ENCODE results near the gene GDA.
"Not testable (repeated sequence)": the region's sequence is repeated elsewhere in the genome, so short reads cannot be mapped to it uniquely, and the experiment has no call there.

The GDA gene

GRCh38 chr9:72289401-72289800, 140.2 kb downstream of the GDA start:
- no peak for DNase-seq

DNA sequence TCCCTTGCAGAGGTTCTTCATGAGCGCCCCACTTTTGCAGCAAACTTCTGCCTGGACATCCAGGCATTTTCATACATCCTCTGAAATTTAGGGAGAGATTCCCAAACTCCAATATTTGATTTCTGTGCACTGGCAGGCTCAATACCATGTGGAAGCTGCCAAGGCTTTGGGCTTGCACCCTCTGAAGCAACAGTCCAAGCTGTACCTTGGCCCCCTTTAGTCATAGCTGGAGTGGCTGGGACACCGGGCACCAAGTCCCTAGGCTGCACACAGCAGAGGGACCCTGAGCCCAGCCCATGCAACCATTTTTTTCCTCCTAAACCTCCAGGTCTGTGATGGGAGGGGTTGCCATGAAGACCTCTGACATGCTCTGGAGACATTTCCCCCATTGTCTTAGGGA, 141.1 kb downstream of the GDA start:
- no peak for DNase-seq

GRCh38 chr9:72291576-72291975, 142.3 kb downstream of the GDA start:
- DNase-seq = not testable (repeated sequence)

- DNase-seq = peak; percentile 44
These were observed 143.0 kb downstream of the GDA start for GRCh38 chr9:72292256-72292682.

- no peak for DNase-seq
These were observed 143.8 kb downstream of the GDA start for GRCh38 chr9:72292874-72293607.

DNA sequence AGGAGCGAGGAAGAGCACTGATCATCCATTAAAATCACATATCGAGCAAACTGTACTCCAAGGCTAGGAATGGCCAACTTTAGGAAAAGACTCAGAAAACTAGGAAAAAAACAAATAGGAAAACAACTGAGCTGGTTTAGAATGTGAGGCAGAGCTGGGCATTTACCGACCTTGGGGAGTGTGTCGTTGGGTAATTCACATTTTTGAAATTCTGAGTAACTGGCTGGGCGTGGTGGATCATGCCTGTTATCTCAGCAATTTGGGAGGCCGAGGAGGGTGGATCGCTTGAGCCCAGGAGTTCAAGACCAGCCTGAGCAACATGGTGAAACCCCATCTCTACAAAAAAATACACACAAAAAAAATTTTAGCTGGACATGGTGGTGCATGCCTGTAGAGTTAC, 145.7 kb downstream of the GDA start:
- DNase-seq = no peak

DNA sequence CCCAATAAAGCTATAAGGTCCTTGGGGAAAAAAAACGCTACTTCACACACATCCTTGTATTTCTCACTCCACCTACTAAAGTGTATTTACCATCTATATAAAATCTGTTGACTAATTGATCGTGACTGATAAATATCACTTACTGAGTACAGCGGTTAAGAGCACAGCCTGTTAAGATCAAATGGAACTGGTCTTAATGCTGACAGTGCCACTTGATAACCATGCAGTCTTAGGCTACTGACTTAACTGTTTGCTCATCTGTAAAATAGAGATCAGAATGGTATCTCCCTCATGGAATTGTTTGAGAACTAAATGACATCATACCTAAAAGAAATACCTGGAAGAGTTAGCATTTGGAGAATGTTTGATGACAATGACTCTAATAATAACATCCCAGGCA, 148.3 kb downstream of the GDA start:
- DNase-seq = no peak

DNA sequence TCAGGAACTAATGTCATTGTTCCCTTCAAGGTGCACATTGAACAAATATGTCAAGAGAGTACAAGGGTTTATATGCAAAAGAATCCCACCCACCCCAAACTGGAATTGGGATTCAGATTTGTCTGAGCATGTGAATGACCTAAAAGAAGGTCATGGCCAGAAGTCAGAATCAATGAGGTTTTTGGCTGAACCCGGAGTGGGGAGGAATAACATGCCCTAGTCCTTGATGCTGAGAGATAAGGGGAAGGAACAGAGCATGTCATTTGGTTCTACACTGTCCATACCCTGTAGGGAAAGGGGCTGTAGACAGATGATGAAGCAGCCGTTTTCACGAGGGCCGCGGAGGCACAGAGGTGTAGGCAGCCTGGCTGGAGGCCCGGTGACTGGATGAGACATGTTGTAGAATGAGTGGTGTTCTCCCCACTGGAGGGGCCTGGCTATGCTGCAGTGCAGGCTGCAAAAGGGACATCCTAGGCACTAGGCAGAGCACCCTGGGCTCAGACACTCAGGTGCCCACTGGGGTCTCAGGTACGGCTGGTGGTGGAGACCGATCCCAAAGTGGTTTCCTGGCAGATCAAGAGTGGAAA, 149.9 kb downstream of the GDA start:
- no peak for DNase-seq

DNA sequence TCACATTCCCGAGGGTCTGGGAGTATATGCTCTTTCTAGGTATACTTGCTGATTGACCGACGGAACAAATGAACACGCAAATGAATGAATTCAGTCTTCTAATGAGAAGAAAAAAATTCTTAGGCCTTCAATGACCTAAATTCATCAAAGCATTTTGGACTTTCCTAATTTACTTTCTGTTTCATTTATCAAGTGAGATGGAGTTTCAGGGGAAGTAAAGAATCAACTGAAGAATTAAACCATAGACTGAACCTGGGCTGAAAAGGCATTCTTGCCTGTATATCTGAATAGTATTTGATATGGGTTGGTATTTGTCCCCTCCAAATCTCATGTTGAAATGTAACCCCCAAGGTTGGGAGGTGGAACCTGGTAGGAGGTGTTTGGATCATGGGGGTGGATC, 151.6 kb downstream of the GDA start:
- DNase-seq = no peak

All from CD4-positive, alpha-beta T cell treated with Interleukin-21 for 1 hour (primary cell).